GM10847 (cell line): ENCODE results near the gene TMEM35B.
A peak's percentile ranks its signal among the peaks of the same experiment; 100 is the strongest.

Source experiments
- POLR2A ChIP-seq: IDR thresholded peaks from 2 replicates; pipeline ENCODE4 v1.6.1; 2011; ENCODE audit not compliant: insufficient read length; ENCODE audit errors: extremely low read depth

The TMEM35B gene

DNA sequence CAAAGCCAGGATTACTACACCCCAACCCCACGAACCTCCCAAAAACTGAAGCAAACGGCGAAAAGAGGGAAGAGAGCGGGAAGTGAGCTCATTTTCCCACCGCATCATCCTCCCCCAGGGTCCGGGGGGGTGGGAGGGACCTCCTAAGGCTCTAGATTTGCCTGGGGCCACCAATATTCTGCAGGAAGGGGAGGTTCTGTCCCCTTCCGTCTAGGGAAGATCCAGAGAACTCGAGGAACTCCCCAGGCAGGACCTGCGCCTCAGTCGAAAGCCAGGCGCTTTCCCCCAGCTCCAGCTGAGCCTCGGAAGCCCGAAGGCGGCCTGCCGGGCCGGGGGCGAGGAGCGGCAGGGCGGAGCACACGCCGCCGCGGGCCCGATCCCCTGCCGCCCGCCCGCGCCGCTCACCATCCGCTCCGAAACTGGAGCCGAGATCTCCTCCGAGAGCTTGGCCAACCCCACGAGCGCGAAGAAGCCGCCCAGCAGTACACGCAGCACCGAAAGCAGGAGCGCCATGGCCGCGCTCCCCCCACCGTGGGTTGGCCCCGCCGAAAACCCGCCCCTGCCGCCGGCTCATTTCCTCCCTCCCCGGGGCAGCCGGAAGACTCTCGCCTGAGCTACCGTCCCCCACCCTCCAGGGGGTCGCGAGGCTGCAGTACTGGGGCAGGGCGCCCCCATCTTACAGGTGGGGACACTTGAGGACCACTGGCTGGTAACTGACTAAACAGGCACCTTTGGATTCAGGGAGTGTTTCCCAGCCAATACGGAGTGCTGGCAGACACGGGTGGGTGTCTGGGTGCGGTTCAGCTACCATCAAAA lies at the start of gene TMEM35B:
TMEM35B (minus strand) TSS at position 555 of the 816 bp plus-strand sequence; CDS start at position 513, 42 bp downstream.
- TF ChIP-seq POLR2A: peak; percentile 81

DNA sequence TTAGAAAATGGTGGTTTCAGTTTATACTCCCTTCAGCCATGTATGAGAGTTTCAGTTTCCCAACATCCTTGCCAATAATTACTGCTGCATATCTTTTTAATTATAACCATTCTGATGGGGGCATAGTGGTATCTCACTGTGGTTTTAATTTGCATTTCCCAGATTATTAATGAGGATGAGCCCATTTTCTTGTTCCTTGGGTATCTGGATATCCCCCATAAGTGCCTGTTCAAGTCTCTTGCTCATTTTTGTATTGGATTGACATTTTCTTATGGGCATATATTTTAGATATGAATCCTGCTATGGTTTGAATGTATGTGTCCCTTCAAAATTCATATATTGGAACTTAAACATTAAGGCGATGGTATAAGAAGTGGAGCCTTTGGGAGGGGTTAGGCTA lies 48.2 kb upstream of the TMEM35B start:
- no peak for TF ChIP-seq POLR2A

DNA sequence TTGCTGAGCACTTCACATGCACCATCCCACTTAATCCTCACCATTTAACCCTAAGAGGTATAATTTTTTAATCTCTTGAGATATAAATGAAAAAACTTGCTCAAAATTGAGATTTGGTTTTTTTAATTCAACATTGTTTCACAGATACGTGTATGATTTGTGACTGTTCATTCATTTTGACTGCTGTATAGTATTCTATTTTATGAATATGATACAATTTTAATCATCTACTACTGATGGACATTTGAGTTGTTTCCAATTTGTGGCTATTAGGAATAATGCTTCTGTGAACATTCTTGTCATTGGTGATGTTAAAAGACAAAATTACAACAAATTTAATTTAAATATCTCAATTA lies 47.2 kb upstream of the TMEM35B start:
- TF ChIP-seq POLR2A: no peak

DNA sequence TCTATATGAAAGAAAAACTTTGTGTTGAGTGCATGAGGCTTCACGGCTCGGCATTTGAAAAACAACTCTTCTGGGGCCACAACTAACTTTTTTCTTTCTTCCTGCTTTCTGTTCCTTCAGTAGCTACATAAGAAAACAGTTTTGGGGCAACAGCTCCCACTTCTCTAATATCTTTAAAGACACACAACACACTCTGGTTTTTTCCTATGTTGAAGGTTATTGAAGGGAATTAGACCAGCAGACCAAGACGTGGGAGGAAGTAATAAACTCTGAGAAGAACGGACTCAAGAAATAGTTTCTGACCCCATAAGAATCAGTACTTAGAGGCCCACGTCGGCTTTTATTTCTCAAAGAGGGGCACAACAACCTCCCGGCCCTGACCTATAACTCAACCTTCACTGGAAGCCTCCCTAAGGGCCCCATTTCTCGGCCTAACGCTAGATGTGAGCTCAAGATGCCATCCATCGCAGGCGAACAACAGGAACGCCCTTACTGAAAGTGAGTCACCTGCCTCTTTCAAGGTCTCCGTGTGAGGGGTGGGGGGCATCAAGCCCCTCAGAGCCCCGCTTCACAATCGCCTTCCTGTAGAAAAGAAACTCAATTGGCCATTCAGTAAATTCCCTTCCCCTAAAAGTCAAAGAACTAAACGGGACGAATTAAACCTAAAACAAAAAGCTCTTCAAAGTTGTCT lies 45.8 kb upstream of the TMEM35B start:
- no peak for TF ChIP-seq POLR2A

DNA sequence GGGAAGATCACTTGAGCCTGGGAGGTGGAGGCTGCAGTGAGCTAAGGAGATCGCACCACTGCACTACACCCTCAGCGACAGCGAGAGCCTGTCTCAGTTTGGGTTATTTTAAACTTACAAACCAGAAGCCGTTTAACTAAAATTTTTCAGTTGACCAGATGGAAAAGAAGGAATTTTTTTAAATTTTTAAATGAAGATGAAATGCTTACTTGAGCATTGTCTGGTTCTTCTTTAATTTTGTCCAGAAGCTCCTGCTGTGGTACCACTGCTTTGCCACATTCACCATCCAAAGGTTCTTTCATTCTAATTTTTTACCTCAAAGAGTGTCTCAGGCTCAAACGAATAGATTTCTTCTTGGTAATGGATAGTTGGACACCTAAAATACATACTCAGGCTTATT lies 45.2 kb upstream of the TMEM35B start:
- TF ChIP-seq POLR2A: no peak

DNA sequence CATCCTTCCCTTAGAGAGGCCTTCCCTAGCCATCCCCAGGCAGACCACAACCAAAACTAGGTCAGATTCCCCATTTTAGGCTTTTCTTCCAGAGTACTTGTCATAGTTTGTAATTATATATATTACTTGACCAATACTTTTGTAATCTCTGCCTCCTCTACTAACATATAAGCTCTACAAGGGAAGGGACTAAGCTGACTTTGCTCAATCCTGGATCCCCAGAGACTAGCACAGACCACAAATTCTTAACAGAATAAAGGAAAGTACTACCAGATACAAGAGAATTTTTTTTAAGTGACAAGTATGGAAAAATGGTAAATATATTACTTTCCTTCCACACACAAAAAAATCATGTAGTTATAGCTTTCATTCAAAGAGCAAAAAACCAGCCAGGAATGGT lies 44.6 kb upstream of the TMEM35B start:
- no peak for TF ChIP-seq POLR2A

DNA sequence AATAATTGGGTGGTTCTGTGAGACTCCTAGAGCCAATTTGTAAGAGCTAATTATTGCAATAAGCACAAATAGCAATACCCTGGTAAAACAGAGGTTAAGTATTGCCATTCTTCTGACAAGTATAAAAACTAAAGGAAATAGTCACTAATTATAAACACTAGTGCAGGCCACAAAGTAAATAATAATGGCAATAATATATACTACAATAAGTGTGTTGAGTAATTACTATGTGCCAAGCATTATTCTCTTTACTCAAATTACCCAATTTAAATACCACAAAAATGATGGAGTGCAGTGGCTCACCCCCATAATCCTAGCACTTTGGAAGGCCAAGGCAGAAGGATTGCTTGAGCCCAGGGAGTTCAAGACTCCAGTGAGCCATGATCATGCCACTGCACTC lies 31.3 kb upstream of the TMEM35B start:
- TF ChIP-seq POLR2A: no peak

DNA sequence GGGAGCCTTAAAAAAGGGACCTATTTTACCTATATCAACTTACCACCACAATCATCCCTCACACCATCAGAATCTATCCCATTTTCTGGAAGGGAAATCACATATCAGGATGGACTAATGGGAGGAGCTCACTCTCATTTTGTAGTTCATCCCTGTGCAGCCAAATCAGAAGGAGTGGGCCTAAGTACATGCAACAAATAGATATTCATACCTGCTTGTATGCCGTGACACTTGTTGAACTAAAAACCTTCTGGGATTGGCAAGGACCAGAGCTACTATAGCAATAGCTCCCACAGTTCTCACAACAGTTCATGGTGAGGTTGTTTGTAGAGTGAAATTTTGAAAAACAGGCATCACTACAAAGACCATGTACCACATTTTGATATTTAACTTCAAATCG lies 29.3 kb upstream of the TMEM35B start:
- TF ChIP-seq POLR2A: no peak

DNA sequence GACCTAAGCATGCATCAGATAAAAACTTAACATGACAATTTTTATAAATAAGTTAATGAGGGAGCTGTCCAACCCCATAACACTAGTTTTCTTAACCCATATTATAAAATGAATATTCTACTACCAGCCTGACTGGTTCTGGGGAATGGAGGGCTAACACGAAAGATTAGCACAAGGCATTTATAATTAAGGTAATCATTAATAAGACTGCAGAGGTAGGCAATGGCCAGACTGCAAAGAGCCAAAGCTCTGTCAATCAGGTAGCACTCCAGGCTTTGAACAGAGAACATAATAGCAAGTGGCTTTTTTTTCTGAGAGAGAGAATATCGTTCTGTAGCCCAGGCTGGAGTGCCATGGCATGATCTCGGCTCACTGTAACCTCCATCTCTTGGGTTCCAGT lies 20.6 kb upstream of the TMEM35B start:
- no peak for TF ChIP-seq POLR2A

DNA sequence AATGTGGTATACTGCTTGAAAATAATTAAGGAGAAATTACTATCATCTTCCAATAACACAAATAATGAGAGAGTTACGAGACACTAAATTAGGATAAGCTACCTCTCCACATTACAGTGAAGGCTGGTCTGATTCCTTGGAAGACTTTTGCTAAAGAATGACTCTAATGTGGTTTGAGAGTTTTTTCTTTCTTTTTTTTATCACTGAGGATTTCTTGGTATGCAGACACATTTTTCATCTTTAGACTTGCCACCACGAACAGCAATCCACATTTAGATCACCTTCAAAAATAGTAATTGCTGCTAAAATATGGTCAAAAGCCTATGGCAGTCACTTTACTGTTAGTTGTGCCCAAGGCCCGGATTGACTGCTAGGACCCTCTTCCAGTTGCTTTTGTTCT lies 16.6 kb upstream of the TMEM35B start:
- TF ChIP-seq POLR2A: no peak

DNA sequence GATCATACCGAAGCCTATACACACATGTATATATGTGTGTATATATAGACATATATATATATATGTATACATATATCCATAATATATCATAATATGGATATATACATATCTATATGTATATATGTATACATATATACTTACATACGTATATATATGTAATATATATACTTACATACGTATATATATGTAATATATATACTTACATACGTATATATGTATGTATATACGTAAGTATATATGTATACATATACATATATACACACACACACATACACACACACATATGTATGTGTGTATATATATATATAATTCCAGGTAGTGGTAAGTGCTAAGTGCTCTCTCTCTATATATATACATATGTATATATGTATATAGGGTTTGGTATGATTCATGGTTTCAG lies 9.7 kb upstream of the TMEM35B start:
- no peak for TF ChIP-seq POLR2A

DNA sequence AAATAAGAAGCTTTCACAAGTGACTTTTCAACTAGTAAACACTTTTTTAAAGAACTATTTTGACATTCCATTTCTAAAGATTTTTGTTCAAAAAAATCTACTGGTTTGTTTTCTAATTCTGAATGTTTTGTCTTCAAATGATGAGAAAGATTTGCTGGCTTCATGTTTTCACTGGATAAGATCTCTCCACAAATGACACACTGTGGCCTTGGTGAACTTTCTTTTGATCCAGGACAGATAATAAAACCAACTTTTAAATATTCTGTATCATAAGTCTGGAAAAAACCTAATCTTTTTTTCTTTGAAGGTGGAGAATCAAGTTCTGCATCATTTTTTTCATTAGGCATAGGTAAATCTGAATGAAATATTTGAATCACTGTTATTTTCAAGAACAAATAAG lies 3.4 kb upstream of the TMEM35B start:
- no peak for TF ChIP-seq POLR2A

DNA sequence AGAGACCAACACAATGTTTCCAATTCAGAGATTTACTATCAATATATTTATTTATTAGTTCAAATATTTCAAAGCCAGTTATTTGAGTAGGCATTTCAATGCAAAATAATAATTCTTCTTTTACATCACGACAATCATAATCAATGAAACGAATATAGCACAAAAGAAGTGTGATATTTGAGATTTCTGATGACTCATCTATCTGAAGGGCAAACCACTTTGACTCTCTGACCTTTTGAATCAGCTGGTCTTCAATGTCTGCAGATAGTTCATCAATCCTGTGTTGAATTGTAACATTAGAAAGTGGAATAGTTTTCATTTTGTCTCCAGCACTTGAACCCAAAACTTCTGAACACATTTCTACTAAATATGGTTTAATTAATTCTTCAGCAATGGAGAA lies 3.0 kb upstream of the TMEM35B start:
- TF ChIP-seq POLR2A: no peak

DNA sequence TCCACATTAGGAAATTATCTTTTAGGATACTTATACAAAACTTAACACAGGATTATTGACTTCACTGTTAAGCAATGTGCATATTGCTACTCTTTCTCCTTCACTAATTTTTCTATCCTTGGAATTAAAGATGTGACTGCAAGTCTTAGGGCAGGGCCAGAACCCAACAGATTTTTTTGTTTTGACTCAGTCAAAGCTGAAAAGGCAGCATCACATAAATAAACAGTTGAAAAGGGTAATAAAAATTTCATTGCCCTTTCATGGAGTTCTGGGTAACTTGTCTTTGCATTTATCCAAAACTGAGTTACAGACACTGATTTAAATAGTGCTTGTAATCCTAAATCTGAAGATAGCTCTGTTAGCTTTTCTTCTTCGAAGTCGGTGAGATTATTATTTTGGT lies 1.9 kb upstream of the TMEM35B start:
- TF ChIP-seq POLR2A: no peak

DNA sequence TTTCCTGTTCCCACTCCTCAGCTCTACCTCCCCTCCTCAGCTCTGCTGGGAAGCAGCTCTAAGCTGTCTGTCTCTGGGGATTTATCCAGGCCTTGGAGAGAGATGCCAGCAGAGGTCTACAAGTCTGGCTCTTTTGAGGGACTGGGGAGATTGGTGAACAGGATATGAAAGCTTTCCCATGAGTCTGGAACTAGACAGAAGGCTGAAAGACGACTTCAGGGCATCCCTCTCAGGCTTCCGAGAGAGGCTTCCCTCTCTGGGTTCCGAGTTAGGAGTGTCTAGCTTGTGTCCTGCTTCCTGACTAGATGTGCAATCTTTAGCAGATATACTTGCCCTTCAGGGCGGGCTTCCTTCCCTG lies 733 bp downstream of the TMEM35B start:
- TF ChIP-seq POLR2A: no peak

DNA sequence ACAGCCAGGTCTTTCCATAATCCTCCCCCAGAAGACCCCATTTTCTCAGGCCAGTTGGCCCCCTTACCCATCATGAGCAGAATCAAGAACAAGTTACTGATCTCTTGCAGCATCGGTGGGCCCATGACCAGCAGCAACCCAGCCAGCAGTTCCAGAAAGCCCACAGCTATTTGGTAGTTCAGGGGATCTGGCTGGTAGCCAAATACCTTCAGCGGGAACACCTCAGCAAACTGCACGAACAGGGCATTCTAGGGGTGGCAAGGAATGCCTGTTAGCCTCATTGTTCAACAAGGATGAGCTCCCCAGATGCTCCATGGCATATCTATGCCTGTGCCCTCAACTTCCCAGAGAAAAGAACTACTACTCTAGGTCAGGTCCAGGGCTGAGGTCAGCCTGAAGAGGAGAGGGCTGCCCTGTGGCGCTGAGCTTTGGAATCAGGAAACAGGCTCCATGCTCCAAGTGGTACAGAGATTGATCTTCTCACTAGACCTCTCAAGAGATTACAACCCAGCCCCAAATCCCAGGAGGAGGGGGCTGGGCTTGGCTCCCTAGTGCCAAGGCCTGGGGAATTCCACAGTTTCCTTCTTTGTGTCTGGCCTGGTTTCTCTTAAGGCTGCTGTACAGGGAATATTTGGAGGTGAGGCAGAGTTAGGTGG lies 1.3 kb downstream of the TMEM35B start:
- TF ChIP-seq POLR2A: no peak
